ENCODE results near the gene PRTN3.

DNA sequence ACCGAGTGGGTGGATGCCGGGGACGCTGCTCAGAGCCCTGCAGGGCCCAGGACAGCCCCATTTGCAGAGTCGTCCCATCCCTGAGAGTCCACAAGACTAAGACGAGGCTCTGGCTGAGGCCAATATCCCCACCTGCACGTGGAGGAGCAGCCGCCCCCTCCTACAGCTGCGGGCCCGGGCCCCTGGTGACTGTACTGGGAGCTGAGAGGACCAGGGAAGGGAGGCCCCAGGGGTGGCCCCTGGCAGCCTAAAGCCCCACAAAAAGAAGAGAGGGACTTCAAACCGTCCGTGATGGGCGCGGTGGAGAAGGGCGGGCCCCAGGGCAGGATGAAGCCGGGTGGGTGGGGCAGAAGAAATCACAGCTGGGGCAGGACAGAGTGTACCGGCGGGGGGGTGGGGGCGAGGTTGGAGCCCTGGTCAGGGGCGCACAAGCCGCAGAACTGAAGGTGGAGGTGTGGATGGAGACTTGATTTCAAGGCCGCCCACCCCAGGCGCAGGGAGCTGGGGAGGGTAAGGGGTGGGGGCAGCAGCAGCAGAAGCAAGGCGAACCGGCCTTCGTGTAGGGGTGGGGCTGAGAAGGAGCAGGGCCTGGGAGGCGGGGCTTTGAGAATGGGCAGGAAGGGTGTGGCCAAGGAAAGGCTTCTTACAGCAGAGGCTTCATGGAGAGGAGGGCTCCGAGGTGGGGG lies 31.6 kb downstream of the PRTN3 start:
- TF ChIP-seq, protein P1, sequence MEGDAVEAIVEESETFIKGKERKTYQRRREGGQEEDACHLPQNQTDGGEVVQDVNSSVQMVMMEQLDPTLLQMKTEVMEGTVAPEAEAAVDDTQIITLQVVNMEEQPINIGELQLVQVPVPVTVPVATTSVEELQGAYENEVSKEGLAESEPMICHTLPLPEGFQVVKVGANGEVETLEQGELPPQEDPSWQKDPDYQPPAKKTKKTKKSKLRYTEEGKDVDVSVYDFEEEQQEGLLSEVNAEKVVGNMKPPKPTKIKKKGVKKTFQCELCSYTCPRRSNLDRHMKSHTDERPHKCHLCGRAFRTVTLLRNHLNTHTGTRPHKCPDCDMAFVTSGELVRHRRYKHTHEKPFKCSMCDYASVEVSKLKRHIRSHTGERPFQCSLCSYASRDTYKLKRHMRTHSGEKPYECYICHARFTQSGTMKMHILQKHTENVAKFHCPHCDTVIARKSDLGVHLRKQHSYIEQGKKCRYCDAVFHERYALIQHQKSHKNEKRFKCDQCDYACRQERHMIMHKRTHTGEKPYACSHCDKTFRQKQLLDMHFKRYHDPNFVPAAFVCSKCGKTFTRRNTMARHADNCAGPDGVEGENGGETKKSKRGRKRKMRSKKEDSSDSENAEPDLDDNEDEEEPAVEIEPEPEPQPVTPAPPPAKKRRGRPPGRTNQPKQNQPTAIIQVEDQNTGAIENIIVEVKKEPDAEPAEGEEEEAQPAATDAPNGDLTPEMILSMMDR (IDR thresholded peaks at IDR 0.05): no peak
- TF ChIP-seq EZH2phosphoT487 (IDR thresholded peaks at IDR 0.05; ENCODE audit: borderline replicate concordance, low read depth) (no peak), RAD21 (IDR thresholded peaks at IDR 0.05; ENCODE audit: low read length) (no peak), RXRA (IDR thresholded peaks at IDR 0.05; ENCODE audit: borderline replicate concordance, low read depth) (no peak), SIN3A (IDR thresholded peaks at IDR 0.05; ENCODE audit: borderline replicate concordance, low read depth, low read length) (no peak)
- TF ChIP-seq, protein P2, sequence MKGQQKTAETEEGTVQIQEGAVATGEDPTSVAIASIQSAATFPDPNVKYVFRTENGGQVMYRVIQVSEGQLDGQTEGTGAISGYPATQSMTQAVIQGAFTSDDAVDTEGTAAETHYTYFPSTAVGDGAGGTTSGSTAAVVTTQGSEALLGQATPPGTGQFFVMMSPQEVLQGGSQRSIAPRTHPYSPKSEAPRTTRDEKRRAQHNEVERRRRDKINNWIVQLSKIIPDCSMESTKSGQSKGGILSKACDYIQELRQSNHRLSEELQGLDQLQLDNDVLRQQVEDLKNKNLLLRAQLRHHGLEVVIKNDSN (IDR thresholded peaks at IDR 0.05; ENCODE audit: borderline replicate concordance, low read depth): no peak

Measured in SK-N-SH (cell line).